ENCODE measurements around the gene ATG10. TPM values are rescaled to one million over a fixed set of nuclear protein-coding genes. Genes with fewer than 3 reads are reported as not detected.

Gene ATG10
- total RNA-seq, 2 donors from 2014 or later, result 3.2 to 16.7 TPM

DNA sequence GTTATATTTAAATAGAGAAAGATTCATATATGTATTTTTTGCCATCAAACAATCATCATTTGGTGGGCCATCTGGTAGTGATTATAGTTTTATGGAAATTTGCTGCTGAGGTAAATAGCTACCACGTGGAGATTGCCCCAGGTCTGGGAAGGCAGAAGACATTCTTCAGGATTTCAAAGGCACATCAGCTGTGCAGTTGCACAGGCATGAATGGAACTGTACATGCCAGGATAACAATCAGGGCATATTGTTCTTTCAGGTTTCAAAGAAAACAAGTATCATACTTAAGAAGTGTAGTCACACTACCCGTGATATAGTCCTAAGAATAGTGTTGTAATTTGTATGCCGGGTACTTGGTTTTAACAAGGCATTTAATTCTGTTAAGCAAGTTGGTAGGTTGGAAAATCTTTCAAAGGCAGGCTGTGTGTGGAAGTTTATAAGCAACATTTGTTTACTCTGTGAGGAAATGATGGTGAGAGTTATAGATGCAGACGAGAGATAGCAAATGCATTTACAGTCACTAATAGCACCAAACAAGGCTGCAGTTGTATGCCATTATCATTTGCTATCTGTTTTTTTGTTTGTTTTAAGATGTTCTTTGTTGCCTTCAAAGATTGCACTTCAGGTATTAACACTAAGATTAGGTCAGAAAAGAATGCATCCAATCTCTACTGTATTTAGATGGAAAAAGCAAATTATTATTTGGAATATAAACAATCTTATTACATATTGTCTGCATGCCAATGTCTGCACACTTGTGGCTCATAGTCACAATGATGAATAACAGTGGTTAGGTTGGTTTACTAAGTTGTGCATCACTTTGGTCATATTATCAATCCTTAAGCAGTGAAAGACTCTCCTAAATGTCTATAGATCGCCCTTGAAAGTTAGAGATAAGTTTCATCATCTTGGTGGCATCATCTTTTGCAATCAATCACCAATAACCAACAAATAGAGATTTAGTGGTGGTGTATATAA lies 251.1 kb downstream of the ATG10 start:
- Histone ChIP-seq H3K27ac (no peak overlapping the region), H3K36me3 (no peaks in the 10 kb centered on the region), H3K9me3 (no peaks in the 10 kb centered on the region), H3K27me3 (replicated peaks; ENCODE audit: insufficient read depth) (no peaks in the 10 kb centered on the region), H3K4me1 (replicated peaks) (no peaks in the 10 kb centered on the region), H3K4me3 (no peak overlapping the region)
- 43% methylated on average over 5 of the region's 5 CpGs for WGBS
- intact Hi-C loops (cut with DNase I), result loop anchor here (5.0 to 10.0 kb wide), 2 partner anchors 476 to 708 kb away; no protein-coding TSS in a partner anchor
- no peak for DNase-seq (ENCODE audit: low spot score)
- TF ChIP-seq POLR2A (IDR thresholded peaks at IDR 0.05) (no peak), POLR2AphosphoS5 (IDR thresholded peaks at IDR 0.05) (no peak)
- TF ChIP-seq, protein P1, sequence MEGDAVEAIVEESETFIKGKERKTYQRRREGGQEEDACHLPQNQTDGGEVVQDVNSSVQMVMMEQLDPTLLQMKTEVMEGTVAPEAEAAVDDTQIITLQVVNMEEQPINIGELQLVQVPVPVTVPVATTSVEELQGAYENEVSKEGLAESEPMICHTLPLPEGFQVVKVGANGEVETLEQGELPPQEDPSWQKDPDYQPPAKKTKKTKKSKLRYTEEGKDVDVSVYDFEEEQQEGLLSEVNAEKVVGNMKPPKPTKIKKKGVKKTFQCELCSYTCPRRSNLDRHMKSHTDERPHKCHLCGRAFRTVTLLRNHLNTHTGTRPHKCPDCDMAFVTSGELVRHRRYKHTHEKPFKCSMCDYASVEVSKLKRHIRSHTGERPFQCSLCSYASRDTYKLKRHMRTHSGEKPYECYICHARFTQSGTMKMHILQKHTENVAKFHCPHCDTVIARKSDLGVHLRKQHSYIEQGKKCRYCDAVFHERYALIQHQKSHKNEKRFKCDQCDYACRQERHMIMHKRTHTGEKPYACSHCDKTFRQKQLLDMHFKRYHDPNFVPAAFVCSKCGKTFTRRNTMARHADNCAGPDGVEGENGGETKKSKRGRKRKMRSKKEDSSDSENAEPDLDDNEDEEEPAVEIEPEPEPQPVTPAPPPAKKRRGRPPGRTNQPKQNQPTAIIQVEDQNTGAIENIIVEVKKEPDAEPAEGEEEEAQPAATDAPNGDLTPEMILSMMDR (IDR thresholded peaks at IDR 0.05), result no peak

DNA sequence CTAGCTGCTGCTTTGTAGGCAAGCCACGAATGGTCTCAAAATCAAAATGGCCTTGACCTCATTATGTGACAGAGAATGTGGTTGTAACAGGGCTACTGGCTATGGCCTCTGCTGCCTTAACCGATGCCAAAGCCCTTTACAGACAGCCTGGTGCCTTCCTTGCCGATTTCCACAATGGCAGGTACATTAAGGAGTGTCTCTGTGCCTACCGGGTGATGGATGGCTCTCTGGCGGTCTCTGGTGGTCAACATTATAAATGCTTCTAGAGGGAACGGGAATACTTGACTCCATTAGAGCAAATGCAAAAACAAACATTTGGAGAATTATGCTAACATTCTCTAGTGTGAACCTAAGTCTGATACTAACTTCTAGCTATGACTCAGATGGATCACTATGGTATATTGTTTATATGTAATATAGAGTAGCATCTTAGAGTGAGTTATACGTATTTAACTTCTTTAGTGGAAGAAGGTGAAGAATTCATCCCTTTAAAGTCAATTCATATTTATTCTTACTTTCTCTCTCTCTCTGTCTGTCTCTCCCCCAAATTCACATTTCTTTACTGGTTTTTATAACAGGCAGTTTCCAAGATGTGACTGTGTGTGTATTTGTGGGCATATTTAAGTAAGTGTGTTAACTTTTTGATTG lies 253.8 kb downstream of the ATG10 start:
- TF ChIP-seq POLR2A (IDR thresholded peaks at IDR 0.05) (no peak), POLR2AphosphoS5 (IDR thresholded peaks at IDR 0.05) (no peak)
- TF ChIP-seq, protein P1 (IDR thresholded peaks at IDR 0.05), result peak; percentile 58 to 75 (median 70)
- no peak overlapping the region for H3K27ac ChIP-seq
- intact Hi-C loops (cut with DNase I), result loop anchor here (5.0 to 10.0 kb wide), 2 partner anchors 711 to 798 kb away; no protein-coding TSS in a partner anchor
- no peaks in the 10 kb centered on the region for H3K9me3 ChIP-seq
- H3K4me3 ChIP-seq, result no peak overlapping the region
- H3K36me3 ChIP-seq, result no peaks in the 10 kb centered on the region
- H3K4me1 ChIP-seq (replicated peaks), result no peaks in the 10 kb centered on the region
- WGBS, result 27% methylated on average over 7 of the region's 7 CpGs
- DNase-seq (ENCODE audit: low spot score), result peak; percentile 48
- H3K27me3 ChIP-seq (replicated peaks; ENCODE audit: insufficient read depth), result no peaks in the 10 kb centered on the region

DNA sequence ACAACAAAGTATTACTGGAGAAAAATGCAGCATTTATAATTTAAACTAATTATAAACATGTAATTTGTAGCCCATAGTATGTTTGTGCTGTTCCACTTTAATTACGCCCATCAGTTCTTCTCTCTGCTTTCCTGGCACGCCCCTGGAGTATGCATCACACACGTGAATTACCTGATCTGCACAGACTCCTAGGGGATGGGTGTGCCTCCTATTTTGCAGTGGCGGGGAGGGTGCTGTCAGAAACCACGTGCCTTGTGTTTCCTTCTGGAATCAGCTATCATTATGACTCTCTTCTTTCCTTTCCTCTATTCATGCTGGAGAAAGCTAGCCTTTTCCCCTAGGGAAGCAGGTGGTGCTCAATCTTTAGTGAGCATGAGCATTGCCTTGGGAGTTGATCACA lies 263.1 kb downstream of the ATG10 start:
- DNase-seq (ENCODE audit: low spot score), result no peak
- TF ChIP-seq POLR2A (IDR thresholded peaks at IDR 0.05) (no peak), POLR2AphosphoS5 (IDR thresholded peaks at IDR 0.05) (no peak)
- TF ChIP-seq, protein P1 (IDR thresholded peaks at IDR 0.05), result no peak
- Histone ChIP-seq H3K4me3 (no peak overlapping the region), H3K9me3 (no peaks in the 10 kb centered on the region), H3K4me1 (replicated peaks) (no peaks in the 10 kb centered on the region), H3K36me3 (no peaks in the 10 kb centered on the region), H3K27ac (no peak overlapping the region), H3K27me3 (replicated peaks; ENCODE audit: insufficient read depth) (no peaks in the 10 kb centered on the region)
- WGBS, result 67% methylated on average over 5 of the region's 5 CpGs
- intact Hi-C loops (cut with DNase I), result no loop called here

DNA sequence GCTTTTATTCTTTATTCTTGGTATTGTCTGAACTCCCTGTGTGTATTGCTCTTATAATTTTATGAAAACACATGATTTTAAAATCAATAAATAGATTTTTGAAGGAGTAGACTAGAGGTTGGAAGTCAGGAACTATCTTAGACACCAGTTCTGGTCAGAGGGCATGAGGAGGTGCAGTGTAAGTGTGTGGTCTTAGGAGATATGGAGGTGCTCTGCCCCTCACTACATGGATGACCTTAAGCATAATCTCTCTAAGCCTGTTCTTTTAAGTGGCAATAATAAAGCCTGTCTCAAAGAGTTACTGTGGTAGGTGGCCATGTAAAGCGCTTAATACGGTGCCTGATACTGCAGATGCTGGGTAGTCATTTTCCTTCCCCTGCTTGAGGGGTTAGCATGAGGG lies 272.3 kb downstream of the ATG10 start:
- intact Hi-C loops (cut with DNase I), result no loop called here
- Histone ChIP-seq H3K4me3 (no peak overlapping the region), H3K9me3 (no peaks in the 10 kb centered on the region), H3K27me3 (replicated peaks; ENCODE audit: insufficient read depth) (no peaks in the 10 kb centered on the region), H3K4me1 (replicated peaks) (no peaks in the 10 kb centered on the region), H3K27ac (no peak overlapping the region), H3K36me3 (no peaks in the 10 kb centered on the region)
- 98% methylated on average over 2 of the region's 2 CpGs for WGBS
- DNase-seq (ENCODE audit: low spot score), result no peak
- TF ChIP-seq, protein P1 (IDR thresholded peaks at IDR 0.05), result no peak
- TF ChIP-seq POLR2AphosphoS5 (IDR thresholded peaks at IDR 0.05) (no peak), POLR2A (IDR thresholded peaks at IDR 0.05) (no peak)

All from prostate gland (tissue), 2 donors.